Breast epithelium (tissue), 3 donors: Measurements from ENCODE around the gene SMARCA4.
"Not testable (repeated sequence)": the region's sequence is repeated elsewhere in the genome, so short reads cannot be mapped to it uniquely, and the experiment has no call there.

Experiments used
- CTCF ChIP-seq, 3 donors: fragments of 450-650 bp; IDR thresholded peaks; one replicate each; pipeline ENCODE4 v1.5.1; 2016 to 2017; ENCODE audit warnings: antibody characterized with exemption in 3 of 3, mild to moderate bottlenecking in 3 of 3, moderate library complexity in 3 of 3
- POLR2A ChIP-seq: fragments of 450-650 bp; IDR thresholded peaks from one replicate; pipeline ENCODE4 v1.6.1; 2016; ENCODE audit warnings: antibody characterized with exemption, mild to moderate bottlenecking, moderate library complexity
- POLR2AphosphoS5 ChIP-seq, 3 donors: sonication (generic); formaldehyde crosslinking; IDR thresholded peaks; one replicate each; pipeline ENCODE4 v1.6.1; 2017; ENCODE audit warnings: antibody characterized with exemption in 3 of 3

GRCh38 chr19:10943412-10943811, 17.4 kb upstream of the SMARCA4 start:
- not testable (repeated sequence) for TF ChIP-seq CTCF (IDR thresholded peaks at IDR 0.05); POLR2A; POLR2AphosphoS5 (IDR thresholded peaks at IDR 0.05)
